Measurements from ENCODE around the gene KLF6.

The KLF6 gene

DNA sequence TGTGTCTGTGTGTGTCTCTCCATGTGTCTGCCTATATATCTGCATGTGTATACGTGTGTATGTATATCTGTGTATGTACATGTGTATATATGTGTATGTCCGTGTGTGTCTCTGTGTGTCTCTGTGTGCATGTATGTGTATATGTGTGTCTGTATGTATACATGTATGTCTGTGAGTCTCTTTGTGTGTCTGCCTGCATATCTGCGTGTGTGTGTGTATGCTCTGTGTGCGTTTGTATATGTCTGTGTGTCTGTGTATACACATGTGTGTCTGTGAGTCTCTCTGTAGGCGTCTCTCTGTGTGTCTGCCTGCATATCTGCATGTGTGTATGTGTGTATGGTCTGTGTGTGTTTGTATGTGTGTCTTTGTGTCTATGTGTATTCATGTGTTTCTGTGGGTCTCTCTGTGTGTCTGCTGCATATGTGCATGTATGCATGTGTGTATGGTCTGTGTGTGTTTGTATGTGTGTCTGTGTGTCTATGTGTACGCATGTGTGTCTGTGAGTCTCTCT lies 23.7 kb upstream of the KLF6 start:
- no peak for DNase-seq

DNA sequence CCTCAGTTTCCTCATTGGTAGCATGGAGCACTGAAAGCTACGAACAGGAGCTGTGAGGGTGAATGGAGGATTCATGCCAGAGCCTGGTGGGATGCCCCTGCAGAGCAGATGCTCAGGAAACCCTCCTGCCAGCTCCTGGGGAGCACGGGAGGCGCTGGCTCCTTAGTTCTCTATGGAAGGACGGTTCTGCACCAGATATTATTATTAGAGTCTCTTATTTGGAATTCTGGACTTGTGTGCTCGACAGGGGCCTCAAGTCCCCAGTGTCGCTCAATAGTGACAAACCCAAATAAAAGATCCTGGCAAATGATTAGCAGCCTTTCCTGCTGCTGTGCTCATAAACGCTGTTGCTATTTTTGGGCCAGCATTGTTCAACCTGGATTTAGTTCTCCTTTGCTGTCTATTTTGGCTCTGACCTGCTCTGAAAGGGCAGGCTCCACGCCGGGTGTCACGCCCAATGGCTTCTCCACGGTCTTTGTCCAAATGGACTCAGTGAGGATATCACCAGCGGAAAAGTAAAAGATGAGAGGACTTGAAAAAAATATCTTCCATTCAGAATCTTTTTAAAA lies 23.0 kb upstream of the KLF6 start:
- no peak for DNase-seq

GRCh38 chr10:3807211-3807927 lies 22.4 kb upstream of the KLF6 start:
- no peak for DNase-seq

DNA sequence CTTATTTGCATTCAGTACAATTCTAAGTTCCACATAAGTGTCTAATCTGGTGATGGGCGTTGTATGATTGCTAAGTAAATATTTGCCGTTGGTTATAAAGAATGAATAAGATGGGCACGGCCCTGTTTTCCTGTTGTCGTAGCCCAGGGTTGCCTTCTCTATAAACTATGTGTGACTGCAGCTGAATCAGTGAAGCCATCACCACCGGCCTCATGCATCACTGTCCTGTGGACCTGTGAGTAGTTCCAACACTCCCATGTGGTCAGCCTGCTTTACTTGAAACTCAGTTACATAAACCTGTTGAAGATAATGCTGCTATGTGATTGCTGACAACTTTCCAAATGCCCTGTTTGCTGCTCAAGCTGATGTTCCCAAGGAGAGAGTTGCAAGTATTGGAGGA lies 21.6 kb upstream of the KLF6 start:
- DNase-seq = no peak

- peak; percentile 62 for DNase-seq
Measured at GRCh38 chr10:3805791-3806461, 20.9 kb upstream of the KLF6 start.

DNA sequence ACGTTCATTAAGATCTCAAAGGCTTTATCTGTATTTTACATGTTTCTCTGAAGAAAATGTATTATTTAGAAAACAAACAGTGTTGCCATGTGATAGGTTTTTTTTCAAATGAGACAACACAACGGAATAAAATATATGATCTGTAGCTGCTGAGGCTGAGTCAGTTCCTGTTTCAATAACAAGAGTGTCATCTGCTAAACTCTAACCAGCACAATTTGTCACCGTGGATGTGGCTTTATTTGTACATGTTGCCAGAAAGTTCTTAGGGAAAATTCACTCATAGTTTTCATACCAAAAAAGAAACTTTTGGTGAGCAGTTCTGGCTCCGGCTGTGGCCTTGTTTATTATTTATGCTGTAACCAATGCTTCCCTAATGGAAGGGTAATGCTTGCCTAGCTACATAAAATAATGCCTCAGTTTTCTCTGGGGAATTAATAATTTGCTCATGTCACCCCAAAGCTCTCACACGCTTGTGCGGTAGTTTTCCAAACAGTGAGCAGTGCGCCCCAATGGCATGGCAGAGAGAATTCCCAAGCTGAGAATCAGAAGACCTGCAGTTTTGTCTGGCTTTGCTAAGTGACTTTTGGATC lies 20.3 kb upstream of the KLF6 start:
- no peak for DNase-seq

- peak; percentile 50 for DNase-seq
Measured at GRCh38 chr10:3803927-3804741, 19.1 kb upstream of the KLF6 start.

DNA sequence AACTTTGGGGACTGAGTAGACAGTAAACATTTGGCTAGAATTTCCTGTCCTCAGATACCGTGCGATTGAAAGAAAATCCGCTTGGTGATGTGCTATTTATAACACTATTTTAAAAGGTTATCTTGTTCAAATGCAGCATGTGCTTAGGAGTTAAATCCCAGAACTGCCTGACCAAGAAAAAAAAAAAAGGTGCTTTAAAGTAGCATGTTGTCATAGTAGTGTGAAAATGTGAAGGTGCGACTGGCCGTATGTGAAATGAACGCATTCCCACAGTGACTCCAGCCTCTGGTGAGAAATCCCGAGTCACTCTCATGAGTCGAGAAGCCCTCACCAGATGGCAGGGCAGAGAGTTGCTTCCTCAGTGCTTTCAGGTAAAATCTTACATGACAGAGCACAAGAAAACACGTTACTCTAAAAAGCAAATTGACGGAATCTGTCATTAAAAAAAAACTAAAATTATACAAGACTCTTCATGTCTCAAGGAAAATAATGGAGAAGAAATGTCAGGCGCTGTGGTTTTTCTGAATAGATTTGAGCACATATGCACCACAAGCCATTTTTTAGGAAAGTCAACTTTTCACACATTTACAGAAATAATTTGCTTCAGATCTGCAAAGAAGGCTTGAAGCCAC lies 18.4 kb upstream of the KLF6 start:
- no peak for DNase-seq

GRCh38 chr10:3802526-3803265 lies 17.7 kb upstream of the KLF6 start:
- DNase-seq = no peak

DNA sequence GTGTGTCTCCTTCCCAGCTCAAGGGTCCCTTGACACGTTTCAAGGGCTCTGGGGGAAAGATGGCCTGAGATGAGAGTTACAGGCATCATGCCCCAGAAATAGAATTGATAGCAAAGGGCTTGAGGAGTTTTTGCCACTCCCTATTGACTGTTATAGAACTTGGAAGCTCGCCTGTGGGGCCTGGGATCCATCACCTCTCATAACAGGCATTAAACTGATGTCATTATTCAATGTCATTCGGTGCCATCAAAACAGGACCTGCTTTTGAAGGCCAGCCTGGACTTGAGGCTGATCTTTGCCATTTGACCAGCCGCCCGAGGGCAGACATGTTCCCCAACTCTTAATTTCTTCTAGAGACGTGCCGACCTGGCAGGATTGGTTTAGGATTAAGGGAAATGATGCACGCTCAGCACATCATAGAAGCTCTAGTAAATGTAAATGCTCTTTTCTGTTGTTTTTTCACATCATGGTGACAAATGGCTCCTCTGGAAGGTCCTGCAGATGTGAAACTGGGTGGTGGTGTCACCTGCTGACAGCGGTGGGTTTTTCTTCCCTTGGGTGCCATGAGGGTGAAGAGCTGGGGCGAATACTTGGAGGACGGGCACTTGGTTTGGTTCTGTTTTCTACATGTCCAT lies 16.7 kb upstream of the KLF6 start:
- no peak for DNase-seq

- no peak for DNase-seq
Measured at GRCh38 chr10:3800586-3800985, 15.6 kb upstream of the KLF6 start.

- no peak for DNase-seq
Measured at GRCh38 chr10:3797750-3798149, 12.7 kb upstream of the KLF6 start.

GRCh38 chr10:3793553-3793952 lies 8.5 kb upstream of the KLF6 start:
- no peak for DNase-seq

GRCh38 chr10:3792710-3793219 lies 7.8 kb upstream of the KLF6 start:
- no peak for DNase-seq

GRCh38 chr10:3791974-3792633 lies 7.1 kb upstream of the KLF6 start:
- DNase-seq = no peak

GRCh38 chr10:3790858-3791257 lies 5.8 kb upstream of the KLF6 start:
- DNase-seq = no peak

- no peak for DNase-seq
Measured at GRCh38 chr10:3790272-3790671, 5.3 kb upstream of the KLF6 start.

DNA sequence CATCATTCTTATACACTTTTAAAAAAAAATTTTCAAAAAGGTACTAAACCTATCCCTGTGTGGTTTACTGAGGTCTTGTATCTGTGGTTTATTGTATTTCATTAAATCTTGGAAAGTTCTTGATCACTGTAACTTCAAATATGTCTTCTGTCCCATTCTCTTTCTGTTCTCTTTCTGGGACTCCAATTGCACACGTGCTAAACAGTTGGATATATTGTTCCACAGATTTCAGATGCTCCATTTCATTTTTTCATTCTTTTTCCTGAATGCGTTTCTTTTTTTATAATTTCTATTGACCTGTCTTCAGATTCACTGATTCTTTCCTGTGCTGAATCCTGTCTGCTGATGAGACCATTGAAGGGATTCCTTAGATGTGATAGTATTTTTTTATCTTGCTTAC lies 4.6 kb upstream of the KLF6 start:
- no peak for DNase-seq

DNA sequence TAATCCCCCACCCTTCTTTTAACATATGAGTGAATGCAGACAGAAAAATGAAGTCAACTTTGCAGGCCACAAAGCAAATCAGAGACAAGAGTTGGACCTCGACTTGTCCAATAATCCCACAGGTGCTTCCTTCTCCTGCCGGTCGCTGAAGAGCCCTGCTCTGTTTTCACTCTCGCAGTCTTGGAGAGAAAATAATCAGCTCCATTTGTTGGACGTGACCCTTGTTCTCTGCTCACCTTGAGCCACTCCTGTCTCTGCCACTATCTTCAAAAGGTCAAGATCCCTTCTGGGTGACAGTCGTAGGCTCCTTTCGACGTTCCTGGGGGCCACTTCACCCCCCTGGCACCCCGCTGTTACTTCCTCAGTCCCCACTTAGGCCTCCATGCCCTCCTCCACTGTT lies 2.8 kb upstream of the KLF6 start:
- no peak for DNase-seq

- no peak for DNase-seq
Measured at GRCh38 chr10:3787016-3787400, 2.0 kb upstream of the KLF6 start.

Data from activated effector memory CD4-positive, alpha-beta T cell treated with Interleukin-2 at 50 U/mL for 16 hours (primary cell).